KMS-11 (cell line): Measurements from ENCODE around the gene ATP7B.

Experiments used
- H2AFZ ChIP-seq: fragments of 200-600 bp; sonication (generic); 2 replicates; pipeline ENCODE4 v1.6.1; 2016; ENCODE audit warnings: antibody characterized with exemption, mixed run types, low read depth
- H3K27ac ChIP-seq: fragments of 200-600 bp; sonication (generic); 2 replicates; pipeline ENCODE4 v1.6.1; 2016; ENCODE audit warnings: mild to moderate bottlenecking, mixed run types
- H3K27me3 ChIP-seq: fragments of 200-600 bp; sonication (generic); 2 replicates; pipeline ENCODE4 v1.6.1; 2017; ENCODE audit warnings: mild to moderate bottlenecking, low read depth, mixed run types, moderate library complexity; ENCODE audit not compliant: insufficient read depth
- H3K36me3 ChIP-seq: fragments of 200-600 bp; sonication (generic); 2 replicates; pipeline ENCODE4 v1.6.1; 2017; ENCODE audit warnings: mild to moderate bottlenecking, mixed run types; ENCODE audit not compliant: insufficient read depth
- H3K4me1 ChIP-seq: fragments of 200-600 bp; sonication (generic); 2 replicates; pipeline ENCODE4 v1.6.1; 2016; ENCODE audit warnings: mild to moderate bottlenecking, low read depth, mixed run types; ENCODE audit not compliant: poor library complexity, severe bottlenecking
- H3K4me2 ChIP-seq: fragments of 200-600 bp; sonication (generic); 2 replicates; pipeline ENCODE4 v1.7.0; 2016; ENCODE audit warnings: mild to moderate bottlenecking, mixed run types
- H3K4me3 ChIP-seq: fragments of 200-600 bp; sonication (generic); IDR thresholded peaks from 2 replicates; pipeline ENCODE4 v1.6.1; 2017; ENCODE audit warnings: low read depth, low read length, mixed read lengths; ENCODE audit not compliant: insufficient read depth
- H3K79me2 ChIP-seq: fragments of 200-600 bp; sonication (generic); 2 replicates; pipeline ENCODE4 v1.6.1; 2016; ENCODE audit warnings: low read depth, mixed run types; ENCODE audit not compliant: insufficient read depth
- H3K9ac ChIP-seq: fragments of 200-600 bp; sonication (generic); 2 replicates; pipeline ENCODE4 v1.6.1; 2016; ENCODE audit warnings: mild to moderate bottlenecking, mixed run types
- H4K20me1 ChIP-seq: fragments of 200-600 bp; sonication (generic); 2 replicates; pipeline ENCODE4 v1.6.1; 2016; ENCODE audit warnings: mild to moderate bottlenecking, mixed run types; ENCODE audit not compliant: insufficient read depth
- TF ChIP-seq, protein P1 (sequence below): fragments of 200-600 bp; sonication (generic); conservative IDR thresholded peaks from 2 replicates; pipeline ENCODE4 v1.6.1; 2017; ENCODE audit warnings: low read depth, mild to moderate bottlenecking, antibody characterized with exemption, low read length, moderate library complexity, mixed read lengths

Gene ATP7B

DNA sequence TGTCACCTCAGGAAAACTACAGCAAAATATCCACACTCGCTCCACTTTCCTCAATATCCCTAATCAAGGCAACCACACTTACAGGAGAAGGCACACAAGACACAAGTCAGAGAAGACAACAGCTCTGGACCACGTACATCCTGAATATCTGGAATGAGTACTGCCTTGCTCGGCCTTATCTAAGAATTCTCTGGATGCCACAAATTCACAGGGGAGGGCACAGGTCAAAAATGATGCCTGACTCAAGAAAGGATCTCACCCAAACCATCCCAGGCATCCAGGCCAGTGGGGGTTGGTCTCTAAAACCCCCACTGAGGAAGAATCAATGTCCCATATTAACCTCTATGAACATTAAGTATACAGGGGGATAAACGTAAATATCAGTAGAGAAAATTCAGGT lies 29.9 kb downstream of the ATP7B start:
- Histone ChIP-seq H2AFZ (no peak overlapping the region), H3K27ac (no peak overlapping the region), H3K4me3 (no peak overlapping the region), H3K4me2 (no peak overlapping the region), H3K79me2 (no peaks in the 10 kb centered on the region), H3K36me3 (no peaks in the 10 kb centered on the region), H3K4me1 (no peaks in the 10 kb centered on the region), H4K20me1 (no peaks in the 10 kb centered on the region), H3K9ac (no peak overlapping the region), H3K27me3 (no peaks in the 10 kb centered on the region)
- TF ChIP-seq, protein P1, sequence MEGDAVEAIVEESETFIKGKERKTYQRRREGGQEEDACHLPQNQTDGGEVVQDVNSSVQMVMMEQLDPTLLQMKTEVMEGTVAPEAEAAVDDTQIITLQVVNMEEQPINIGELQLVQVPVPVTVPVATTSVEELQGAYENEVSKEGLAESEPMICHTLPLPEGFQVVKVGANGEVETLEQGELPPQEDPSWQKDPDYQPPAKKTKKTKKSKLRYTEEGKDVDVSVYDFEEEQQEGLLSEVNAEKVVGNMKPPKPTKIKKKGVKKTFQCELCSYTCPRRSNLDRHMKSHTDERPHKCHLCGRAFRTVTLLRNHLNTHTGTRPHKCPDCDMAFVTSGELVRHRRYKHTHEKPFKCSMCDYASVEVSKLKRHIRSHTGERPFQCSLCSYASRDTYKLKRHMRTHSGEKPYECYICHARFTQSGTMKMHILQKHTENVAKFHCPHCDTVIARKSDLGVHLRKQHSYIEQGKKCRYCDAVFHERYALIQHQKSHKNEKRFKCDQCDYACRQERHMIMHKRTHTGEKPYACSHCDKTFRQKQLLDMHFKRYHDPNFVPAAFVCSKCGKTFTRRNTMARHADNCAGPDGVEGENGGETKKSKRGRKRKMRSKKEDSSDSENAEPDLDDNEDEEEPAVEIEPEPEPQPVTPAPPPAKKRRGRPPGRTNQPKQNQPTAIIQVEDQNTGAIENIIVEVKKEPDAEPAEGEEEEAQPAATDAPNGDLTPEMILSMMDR: no peak

DNA sequence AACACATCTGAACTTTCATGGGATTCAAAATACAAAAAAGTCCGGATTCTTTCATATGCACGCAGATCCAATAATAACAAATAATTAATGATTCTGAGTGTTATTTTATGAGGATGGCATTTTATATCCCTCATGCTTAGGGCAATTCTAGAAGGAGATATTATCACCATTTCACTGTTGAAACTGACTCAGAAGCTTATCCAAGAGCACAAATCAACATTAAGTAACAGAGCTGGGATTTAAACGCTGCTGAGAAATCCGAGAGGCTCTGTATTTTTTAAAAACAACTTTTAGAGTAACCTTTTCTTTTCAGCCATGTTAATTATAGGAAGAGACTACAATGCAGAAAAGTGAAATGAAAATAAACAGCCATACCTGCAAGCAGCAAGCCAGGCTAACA lies 30.3 kb downstream of the ATP7B start:
- Histone ChIP-seq H3K27ac (no peak overlapping the region), H3K9ac (no peak overlapping the region), H3K79me2 (no peaks in the 10 kb centered on the region), H4K20me1 (no peaks in the 10 kb centered on the region), H3K4me1 (no peaks in the 10 kb centered on the region), H3K27me3 (no peaks in the 10 kb centered on the region), H2AFZ (no peak overlapping the region), H3K4me3 (no peak overlapping the region), H3K4me2 (no peak overlapping the region), H3K36me3 (no peaks in the 10 kb centered on the region)
- TF ChIP-seq, protein P1: no peak

DNA sequence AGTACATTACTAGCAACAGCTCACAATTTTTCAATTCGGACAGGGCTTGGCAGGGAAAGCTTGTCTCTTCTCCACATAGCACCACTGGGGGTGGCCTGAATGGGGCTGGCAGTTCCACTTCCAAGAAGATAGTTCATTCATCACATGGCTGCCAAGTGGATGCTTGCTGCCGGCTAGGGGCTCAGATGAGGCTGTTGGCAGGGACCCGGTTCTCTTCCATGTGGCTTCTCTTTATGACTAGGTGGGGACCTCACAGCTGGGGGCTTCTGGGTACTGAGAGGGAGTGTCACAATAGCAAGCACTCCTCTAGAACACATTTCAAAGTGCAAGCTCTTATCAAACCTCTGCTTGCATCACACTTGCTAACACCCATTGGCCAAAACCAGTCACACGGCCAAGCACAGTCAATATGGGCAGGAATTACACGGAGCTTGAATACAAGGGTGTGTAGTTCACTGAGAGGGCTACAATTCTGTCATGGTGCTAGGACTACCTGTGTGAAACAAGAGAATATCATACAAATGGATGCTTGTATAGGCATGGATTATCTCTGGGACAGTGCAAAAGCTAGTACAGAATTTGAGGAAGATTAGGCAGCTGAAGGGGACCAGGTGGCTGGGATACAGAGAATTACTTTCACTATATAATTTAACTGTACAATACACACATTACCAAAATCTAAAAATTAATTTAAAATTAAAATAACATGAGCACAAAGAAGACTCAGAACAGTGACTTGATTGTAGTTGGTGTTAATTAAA lies 32.3 kb downstream of the ATP7B start:
- Histone ChIP-seq H3K27me3 (no peaks in the 10 kb centered on the region), H3K4me1 (no peaks in the 10 kb centered on the region), H3K36me3 (no peaks in the 10 kb centered on the region), H2AFZ (no peak overlapping the region), H3K4me3 (no peak overlapping the region), H3K4me2 (no peak overlapping the region), H3K27ac (no peak overlapping the region), H4K20me1 (no peaks in the 10 kb centered on the region), H3K9ac (no peak overlapping the region), H3K79me2 (no peaks in the 10 kb centered on the region)
- TF ChIP-seq, protein P1: no peak

DNA sequence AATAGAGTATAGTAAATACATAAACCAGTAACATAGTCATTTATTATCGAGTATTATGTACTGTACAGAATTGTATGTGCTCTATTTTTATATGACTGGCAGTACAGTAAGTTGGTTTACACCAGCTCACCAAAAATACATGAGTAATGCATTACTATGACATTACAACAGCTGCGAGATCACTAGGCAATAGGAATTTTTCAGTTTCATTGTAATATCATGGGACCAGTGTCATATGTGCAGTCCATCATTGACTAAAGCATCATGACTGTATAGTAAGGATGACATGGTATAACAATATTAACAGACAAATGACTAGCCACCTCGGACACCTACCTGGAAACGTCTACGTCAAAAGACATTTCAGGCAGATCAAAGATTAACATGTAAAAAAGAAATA lies 33.6 kb downstream of the ATP7B start:
- Histone ChIP-seq H3K9ac (no peak overlapping the region), H3K4me2 (no peak overlapping the region), H3K79me2 (no peaks in the 10 kb centered on the region), H4K20me1 (no peaks in the 10 kb centered on the region), H3K27me3 (no peaks in the 10 kb centered on the region), H3K27ac (no peak overlapping the region), H3K4me1 (no peaks in the 10 kb centered on the region), H3K4me3 (no peak overlapping the region), H3K36me3 (no peaks in the 10 kb centered on the region), H2AFZ (no peak overlapping the region)
- TF ChIP-seq, protein P1: no peak
